ENCODE results near the gene FAM111B. TPM values are rescaled to one million over a fixed set of nuclear protein-coding genes. Genes with fewer than 3 reads are reported as not detected.
"Not testable (repeated sequence)": the region's sequence is repeated elsewhere in the genome, so short reads cannot be mapped to it uniquely, and the experiment has no call there.

The FAM111B gene
- total and polyA plus RNA-seq, 4 donors, result 0.20 to 0.87 (median 0.45) TPM

DNA sequence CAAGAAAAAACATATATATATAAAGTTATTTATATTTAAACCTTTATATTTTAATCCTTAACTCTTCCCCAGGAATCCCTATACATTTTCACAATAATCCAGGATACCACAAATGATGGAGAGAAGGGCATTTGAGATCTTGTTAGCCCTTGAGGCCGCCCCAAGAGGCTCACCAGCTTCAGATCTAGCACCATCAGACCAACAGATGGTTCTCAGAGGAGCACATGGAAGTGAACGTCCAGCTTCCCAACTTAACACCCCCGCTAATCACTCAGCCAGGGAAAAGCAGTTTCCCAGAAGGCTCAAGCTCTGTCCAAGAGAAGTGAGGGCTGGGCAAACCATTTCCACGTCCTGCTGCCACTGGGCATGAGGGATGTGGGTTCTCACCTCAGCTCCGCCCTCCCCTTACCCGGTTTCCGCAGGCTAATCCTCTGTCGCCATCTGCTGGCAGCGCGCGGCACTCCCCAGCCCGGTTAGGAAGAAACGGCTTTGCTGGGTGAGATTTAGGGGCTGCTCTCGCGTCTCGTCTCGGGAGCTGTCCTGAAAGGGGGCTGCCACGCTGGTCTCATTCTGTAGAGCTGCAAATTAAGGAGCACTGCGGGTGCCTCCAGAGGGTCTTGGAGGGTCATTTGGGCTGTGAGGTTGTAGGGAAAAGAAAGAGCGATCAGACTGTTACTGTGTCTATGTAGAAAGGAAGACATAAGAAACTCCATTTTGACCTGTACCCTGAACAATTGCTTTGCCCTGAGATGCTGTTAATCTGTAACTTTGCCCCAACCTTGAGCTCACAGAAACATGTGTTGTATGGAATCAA is 28.8 kb downstream of the FAM111B start:
- ATAC-seq (ENCODE audit: low FRiP score) (peak; percentile 94), DNase-seq (peak; percentile 89 to 96)
- intact Hi-C loops (cut with DNase I), result loop anchor here (2.0 to 10.0 kb wide), 3 partner anchors 34 to 81 kb away; no protein-coding TSS in a partner anchor
- no peak overlapping the region for H3K4me3 ChIP-seq (ENCODE audit: low read length in 2 of 2)
- H3K36me3 ChIP-seq (ENCODE audit: control insufficient read depth in 1 of 2, insufficient read depth in 2 of 2, low read length in 1 of 2), result no peaks in the 10 kb centered on the region
- WGBS, 2 donors, result 9 to 11% methylated on average over 20 of the region's 20 CpGs
- H3K27ac ChIP-seq (ENCODE audit: low read depth in 1 of 2, low read length in 2 of 2), result no peak overlapping the region
- no peaks in the 10 kb centered on the region for H3K4me1 ChIP-seq (ENCODE audit: control insufficient read depth in 1 of 2, insufficient read depth in 2 of 2, low read length in 2 of 2)
- no peaks in the 10 kb centered on the region for H3K27me3 ChIP-seq (ENCODE audit: control insufficient read depth in 1 of 2, insufficient read depth in 2 of 2, low read length in 1 of 2)
- no peaks in the 10 kb centered on the region for H3K9me3 ChIP-seq (ENCODE audit: control insufficient read depth, low read length)

DNA sequence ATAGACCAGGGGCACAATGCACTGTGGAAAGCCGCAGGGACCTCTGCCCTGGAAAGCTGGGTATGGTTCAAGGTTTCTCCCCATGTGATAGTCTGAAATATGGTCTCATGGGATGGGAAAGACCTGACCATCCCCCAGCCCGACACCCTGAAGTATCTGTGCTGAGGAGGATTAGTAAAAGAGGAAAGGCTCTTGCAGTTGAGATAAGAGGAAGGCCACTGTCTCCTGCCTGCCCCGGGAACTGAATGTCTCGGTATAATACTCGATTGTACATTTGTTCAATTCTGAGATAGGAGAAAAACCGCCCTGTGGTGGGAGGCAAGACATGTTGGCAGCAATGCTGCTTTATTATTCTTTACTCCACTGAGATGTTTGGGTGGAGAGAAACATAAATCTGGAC is 29.5 kb downstream of the FAM111B start:
- WGBS, 2 donors, result 84 to 88% methylated on average over 6 of the region's 6 CpGs
- intact Hi-C loops (cut with DNase I), result loop anchor here (2.0 to 10.0 kb wide), 3 partner anchors 34 to 82 kb away; no protein-coding TSS in a partner anchor
- DNase-seq; H3K4me1 ChIP-seq (ENCODE audit: control insufficient read depth in 1 of 2, insufficient read depth in 2 of 2, low read length in 2 of 2); H3K27ac ChIP-seq (ENCODE audit: low read depth in 1 of 2, low read length in 2 of 2); H3K9me3 ChIP-seq (ENCODE audit: control insufficient read depth, low read length); H3K36me3 ChIP-seq (ENCODE audit: control insufficient read depth in 1 of 2, insufficient read depth in 2 of 2, low read length in 1 of 2); H3K4me3 ChIP-seq (ENCODE audit: low read length in 2 of 2); H3K27me3 ChIP-seq (ENCODE audit: control insufficient read depth in 1 of 2, insufficient read depth in 2 of 2, low read length in 1 of 2); ATAC-seq (ENCODE audit: low FRiP score): not testable (repeated sequence)

DNA sequence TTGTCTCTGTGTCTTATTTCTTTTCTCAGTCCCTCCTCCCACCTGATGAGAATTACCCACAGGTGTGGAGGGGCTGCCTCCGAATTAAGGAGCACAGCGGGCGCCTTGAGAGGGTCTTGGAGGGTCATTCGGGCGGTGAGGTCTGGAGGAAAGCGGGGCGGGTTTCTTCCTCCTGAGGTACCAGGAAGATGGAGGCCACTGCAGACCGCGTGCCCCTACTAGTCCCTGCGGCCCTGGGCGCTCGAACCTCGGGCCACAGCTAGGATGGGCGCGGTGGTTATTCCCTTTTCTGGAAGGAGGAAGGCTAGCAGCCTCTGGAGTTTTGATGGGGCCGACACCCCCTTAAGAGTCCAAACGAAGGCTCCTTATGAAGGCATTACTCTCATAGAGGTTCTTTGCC is 30.2 kb downstream of the FAM111B start:
- Histone ChIP-seq H3K27me3 (ENCODE audit: control insufficient read depth in 1 of 2, insufficient read depth in 2 of 2, low read length in 1 of 2) (no peaks in the 10 kb centered on the region), H3K27ac (ENCODE audit: low read depth in 1 of 2, low read length in 2 of 2) (no peak overlapping the region), H3K36me3 (ENCODE audit: control insufficient read depth in 1 of 2, insufficient read depth in 2 of 2, low read length in 1 of 2) (no peaks in the 10 kb centered on the region), H3K9me3 (ENCODE audit: control insufficient read depth, low read length) (no peaks in the 10 kb centered on the region), H3K4me1 (ENCODE audit: control insufficient read depth in 1 of 2, insufficient read depth in 2 of 2, low read length in 2 of 2) (no peaks in the 10 kb centered on the region), H3K4me3 (ENCODE audit: low read length in 2 of 2) (no peak overlapping the region)
- ATAC-seq (ENCODE audit: low FRiP score) (no peak), DNase-seq (no peak)
- WGBS, 2 donors, result 95 to 98% methylated on average over 17 of the region's 17 CpGs
- intact Hi-C loops (cut with DNase I), result loop anchor here (2.0 to 10.0 kb wide), 3 partner anchors 35 to 82 kb away; no protein-coding TSS in a partner anchor

DNA sequence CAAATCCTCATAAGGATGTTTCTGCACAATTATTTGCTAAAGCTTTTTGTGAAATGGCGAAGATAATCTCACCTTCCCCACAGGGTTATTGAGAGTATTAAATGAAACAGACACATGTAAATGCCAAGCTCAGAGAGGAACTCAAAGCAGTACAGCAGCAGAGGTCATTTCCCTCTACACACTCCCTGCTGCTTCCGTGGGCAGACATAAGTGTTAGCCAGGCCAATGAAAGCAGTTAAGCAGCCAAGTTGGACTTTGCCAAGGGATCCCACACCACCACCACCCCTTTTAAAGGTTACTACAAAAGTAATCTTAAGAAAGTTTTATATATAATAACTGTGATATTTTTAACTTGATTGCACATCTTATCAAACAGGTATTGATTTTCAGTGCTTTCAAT is 31.6 kb downstream of the FAM111B start:
- Histone ChIP-seq H3K27ac (ENCODE audit: low read depth in 1 of 2, low read length in 2 of 2) (no peak overlapping the region), H3K4me3 (ENCODE audit: low read length in 2 of 2) (no peak overlapping the region), H3K27me3 (ENCODE audit: control insufficient read depth in 1 of 2, insufficient read depth in 2 of 2, low read length in 1 of 2) (no peaks in the 10 kb centered on the region), H3K4me1 (ENCODE audit: control insufficient read depth in 1 of 2, insufficient read depth in 2 of 2, low read length in 2 of 2) (no peaks in the 10 kb centered on the region), H3K9me3 (ENCODE audit: control insufficient read depth, low read length) (no peaks in the 10 kb centered on the region), H3K36me3 (ENCODE audit: control insufficient read depth in 1 of 2, insufficient read depth in 2 of 2, low read length in 1 of 2) (no peaks in the 10 kb centered on the region)
- DNase-seq, result no peak
- WGBS, 2 donors, result 43% methylated on average over 2 of the region's 2 CpGs
- ATAC-seq (ENCODE audit: low FRiP score), result no peak
- intact Hi-C loops (cut with DNase I), result loop anchor here (5.0 to 10.0 kb wide), 2 partner anchors 36 to 84 kb away; no protein-coding TSS in a partner anchor

DNA sequence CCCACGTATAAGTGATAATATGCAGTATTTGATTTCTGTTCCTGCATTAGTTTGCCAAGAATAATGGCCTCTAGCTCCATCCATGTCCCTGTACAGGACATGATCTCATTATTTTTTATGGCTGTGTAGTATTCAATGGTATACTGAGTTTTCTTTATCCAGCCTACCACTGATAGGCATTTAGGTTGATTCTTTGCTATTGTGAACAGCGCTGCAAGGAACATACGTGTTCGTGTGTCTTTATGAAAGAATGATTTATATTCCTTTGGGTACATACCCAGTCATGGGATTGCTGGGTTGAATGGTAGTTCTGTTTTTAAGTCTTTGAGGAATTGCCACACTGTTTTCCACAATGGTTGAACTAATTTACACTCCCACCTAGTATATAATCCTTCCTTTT is 34.2 kb downstream of the FAM111B start:
- no peak for DNase-seq
- no peak for ATAC-seq (ENCODE audit: low FRiP score)
- WGBS, 2 donors, result 89 to 92% methylated on average over 4 of the region's 4 CpGs
- Histone ChIP-seq H3K27me3 (ENCODE audit: control insufficient read depth in 1 of 2, insufficient read depth in 2 of 2, low read length in 1 of 2) (no peaks in the 10 kb centered on the region), H3K9me3 (ENCODE audit: control insufficient read depth, low read length) (no peaks in the 10 kb centered on the region), H3K4me3 (ENCODE audit: low read length in 2 of 2) (no peak overlapping the region), H3K36me3 (ENCODE audit: control insufficient read depth in 1 of 2, insufficient read depth in 2 of 2, low read length in 1 of 2) (no peaks in the 10 kb centered on the region), H3K27ac (ENCODE audit: low read depth in 1 of 2, low read length in 2 of 2) (no peak overlapping the region), H3K4me1 (ENCODE audit: control insufficient read depth in 1 of 2, insufficient read depth in 2 of 2, low read length in 2 of 2) (no peaks in the 10 kb centered on the region)
- intact Hi-C loops (cut with DNase I), result loop anchor here in 1 of 2 donors (10.0 kb wide), 1 partner anchor 566 kb away; the partner anchor contains the start of genes LPXN and ZFP91

DNA sequence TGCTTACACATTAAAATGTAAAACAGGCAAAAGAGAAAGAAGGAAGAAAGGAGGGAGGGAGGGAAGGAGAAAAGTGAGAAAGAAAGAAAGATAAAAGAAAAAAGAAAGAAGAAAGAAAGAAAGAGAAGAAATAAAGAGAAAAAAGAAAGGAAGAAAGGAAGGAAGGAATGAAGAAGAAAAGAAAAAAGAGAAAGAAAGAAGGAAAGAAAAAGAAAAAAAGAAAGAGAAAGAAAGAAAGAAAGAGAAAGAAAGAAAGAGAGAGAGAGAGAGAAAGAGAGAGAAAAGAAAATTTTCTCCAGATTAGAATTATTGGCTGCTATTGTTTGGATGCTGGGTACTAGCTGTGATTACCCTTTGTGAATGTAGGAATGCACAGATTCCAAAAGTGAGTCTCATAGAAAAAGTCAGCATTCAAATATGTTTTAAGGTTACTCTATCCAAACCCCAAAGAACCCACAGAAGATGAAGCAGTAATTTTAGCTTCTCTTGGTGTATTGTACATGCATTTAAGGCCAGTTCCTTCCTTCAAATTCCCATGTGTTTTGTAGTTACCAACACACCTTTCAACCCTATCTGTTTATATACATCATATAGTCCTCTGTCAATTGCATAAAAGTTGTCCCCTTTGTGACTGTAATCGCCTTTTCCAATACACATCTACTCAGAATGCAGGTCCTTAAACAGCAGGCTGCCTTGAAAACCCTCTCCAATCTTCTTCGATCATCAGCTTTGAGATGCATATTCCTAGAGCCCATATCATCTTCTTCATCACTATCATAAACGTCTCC is 34.8 kb downstream of the FAM111B start:
- intact Hi-C loops (cut with DNase I), result loop anchor here in 1 of 2 donors (10.0 kb wide), 1 partner anchor 567 kb away; the partner anchor contains the start of genes LPXN and ZFP91
- DNase-seq (no peak), ATAC-seq (ENCODE audit: low FRiP score) (no peak)
- Histone ChIP-seq H3K27me3 (ENCODE audit: control insufficient read depth in 1 of 2, insufficient read depth in 2 of 2, low read length in 1 of 2) (no peaks in the 10 kb centered on the region), H3K4me1 (ENCODE audit: control insufficient read depth in 1 of 2, insufficient read depth in 2 of 2, low read length in 2 of 2) (no peaks in the 10 kb centered on the region), H3K4me3 (ENCODE audit: low read length in 2 of 2) (peak overlapping the region; percentile 79 to 86), H3K9me3 (ENCODE audit: control insufficient read depth, low read length) (no peaks in the 10 kb centered on the region), H3K36me3 (ENCODE audit: control insufficient read depth in 1 of 2, insufficient read depth in 2 of 2, low read length in 1 of 2) (no peaks in the 10 kb centered on the region), H3K27ac (ENCODE audit: low read depth in 1 of 2, low read length in 2 of 2) (no peak overlapping the region)
- 0 to 2% methylated on average over 3 of the region's 3 CpGs for WGBS, 2 donors

DNA sequence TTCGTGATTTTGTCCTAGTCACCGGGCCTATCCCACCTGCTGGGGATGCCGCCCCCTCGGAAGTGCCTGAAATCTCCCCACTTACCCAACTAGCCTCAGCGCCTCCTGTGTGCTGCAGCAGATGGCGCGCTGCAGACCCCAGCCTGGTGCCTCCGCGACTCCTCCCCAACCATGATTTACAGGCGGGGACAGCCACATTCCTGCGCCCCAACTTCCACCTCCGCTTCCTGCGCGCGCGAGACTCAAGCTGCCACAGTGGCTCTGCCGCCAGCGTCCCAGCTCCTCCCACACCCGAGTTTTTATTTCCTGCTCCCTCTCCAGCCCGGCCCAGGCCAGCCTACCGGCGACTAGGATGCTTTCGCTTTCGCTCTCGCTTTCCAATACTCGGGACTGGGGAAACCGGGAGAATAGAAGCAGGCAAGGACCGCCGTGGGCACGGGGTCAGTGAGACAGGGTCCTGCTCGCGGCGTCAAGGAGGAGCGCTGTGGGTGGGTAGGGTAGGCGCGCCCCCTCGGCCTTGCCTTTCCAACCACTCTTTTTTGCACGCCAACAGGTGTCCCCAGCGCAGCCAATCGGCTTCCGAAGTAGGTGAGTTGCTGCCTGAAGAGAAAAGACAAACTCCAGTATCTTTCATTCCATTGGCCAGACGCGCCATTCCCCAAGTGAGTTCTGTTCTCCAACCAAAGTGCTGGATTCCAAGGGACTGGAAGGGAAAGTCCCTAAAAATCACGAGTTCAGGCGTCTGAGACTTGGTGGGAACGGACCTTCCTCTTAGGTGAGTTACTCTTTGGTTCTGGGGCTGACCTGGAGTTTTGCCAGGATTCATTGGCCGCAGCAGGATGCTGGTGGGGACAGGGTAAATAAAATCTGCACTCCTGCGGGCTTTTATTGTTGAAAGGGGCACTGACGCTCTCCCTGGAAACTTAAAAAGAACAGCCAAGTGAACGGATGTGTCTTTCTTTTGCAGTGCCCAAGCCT is 35.8 kb downstream of the FAM111B start, which contains the start of gene FAM111A:
Gene FAM111A, plus strand, starts transcription at position 327 of the 978 bp plus-strand sequence. CDS start 6,017 bp downstream, outside the sequence.
- WGBS, 2 donors, result 0% methylated on average over 50 of the region's 50 CpGs
- Histone ChIP-seq H3K27me3 (ENCODE audit: control insufficient read depth in 1 of 2, insufficient read depth in 2 of 2, low read length in 1 of 2) (no peaks in the 10 kb centered on the region), H3K4me1 (ENCODE audit: control insufficient read depth in 1 of 2, insufficient read depth in 2 of 2, low read length in 2 of 2) (no peaks in the 10 kb centered on the region), H3K9me3 (ENCODE audit: control insufficient read depth, low read length) (no peaks in the 10 kb centered on the region), H3K36me3 (ENCODE audit: control insufficient read depth in 1 of 2, insufficient read depth in 2 of 2, low read length in 1 of 2) (no peaks in the 10 kb centered on the region), H3K4me3 (ENCODE audit: low read length in 2 of 2) (peak within 1 kb of the TSS; percentile 79 to 86), H3K27ac (ENCODE audit: low read depth in 1 of 2, low read length in 2 of 2) (peak within 1 kb of the TSS; percentile 52 to 91)
- peak; percentile 94 for DNase-seq
- intact Hi-C loops (cut with DNase I), result loop anchor here in 1 of 2 donors (10.0 kb wide), 1 partner anchor 568 kb away; the partner anchor contains the start of genes LPXN and ZFP91
- peak; percentile 93 for ATAC-seq (ENCODE audit: low FRiP score)
